OCI-LY1 (cell line): ENCODE data around the gene NACC2.

Experiments
- H2AFZ ChIP-seq: fragments of 200-600 bp; sonication (generic), shearing (Covaris generic); 2 replicates; pipeline ENCODE4 v1.6.0; 2014; ENCODE audit warnings: antibody characterized with exemption, mild to moderate bottlenecking, low read length
- H3F3A ChIP-seq: fragments of 200-600 bp; sonication (generic), shearing (Covaris generic); 2 replicates; pipeline ENCODE4 v1.6.0; 2014; ENCODE audit warnings: mild to moderate bottlenecking, antibody characterized with exemption, low read length, moderate library complexity; ENCODE audit not compliant: insufficient read depth
- H3K27ac ChIP-seq: fragments of 200-600 bp; sonication (generic); 2 replicates; pipeline ENCODE4 v1.5.1; 2014; ENCODE audit warnings: low read length, mixed run types, mild to moderate bottlenecking, low read depth; ENCODE audit not compliant: poor library complexity, severe bottlenecking
- H3K27me3 ChIP-seq: fragments of 200-600 bp; sonication (generic); 2 replicates; pipeline ENCODE4 v1.6.0; 2014; ENCODE audit warnings: antibody characterized with exemption, mild to moderate bottlenecking, low read length, moderate library complexity; ENCODE audit not compliant: insufficient read depth
- H3K36me3 ChIP-seq: fragments of 200-600 bp; sonication (generic); 2 replicates; pipeline ENCODE4 v1.6.1; 2014; ENCODE audit warnings: mild to moderate bottlenecking, antibody characterized with exemption, low read length, moderate library complexity, mixed read lengths; ENCODE audit not compliant: insufficient read depth
- H3K4me1 ChIP-seq: fragments of 200-600 bp; sonication (generic); 2 replicates; pipeline ENCODE4 v1.5.1; 2014; ENCODE audit warnings: mild to moderate bottlenecking, low read length, moderate library complexity; ENCODE audit not compliant: insufficient read depth, severe bottlenecking
- H3K4me2 ChIP-seq: fragments of 200-600 bp; sonication (generic), shearing (Covaris generic); 2 replicates; pipeline ENCODE4 v1.6.1; 2014; ENCODE audit warnings: low read length
- H3K4me3 ChIP-seq: fragments of 200-600 bp; sonication (generic); 2 replicates; pipeline ENCODE4 v1.5.1; 2014; ENCODE audit warnings: low read length, low read depth, mild to moderate bottlenecking, mixed read lengths; ENCODE audit not compliant: poor library complexity, severe bottlenecking
- H3K79me2 ChIP-seq: fragments of 200-600 bp; shearing (Covaris generic); 2 replicates; pipeline ENCODE4 v1.6.1; 2016; ENCODE audit warnings: mixed run types, low read length, mixed read lengths; ENCODE audit not compliant: insufficient read depth
- H3K9ac ChIP-seq: fragments of 200-600 bp; sonication (generic), shearing (Covaris generic); 2 replicates; pipeline ENCODE4 v1.6.1; 2014; ENCODE audit warnings: mild to moderate bottlenecking, low read length, mixed read lengths
- H3K9me2 ChIP-seq: fragments of 200-600 bp; sonication (generic), shearing (Covaris generic); 2 replicates; pipeline ENCODE4 v1.6.1; 2014; ENCODE audit warnings: low read depth, mild to moderate bottlenecking, low read length, mixed read lengths
- H3K9me3 ChIP-seq: fragments of 200-600 bp; shearing (Covaris generic); 2 replicates; pipeline ENCODE4 v1.6.1; 2014; ENCODE audit warnings: low read length, mixed read lengths
- H4K20me1 ChIP-seq: fragments of 200-600 bp; sonication (generic), shearing (Covaris generic); 2 replicates; pipeline ENCODE4 v1.6.0; 2016; ENCODE audit warnings: mild to moderate bottlenecking, low read length; ENCODE audit not compliant: insufficient read depth
- EZH2 ChIP-seq: fragments of 200-600 bp; sonication (generic), shearing (Covaris generic); IDR thresholded peaks from 2 replicates; pipeline ENCODE4 v1.8.0; 2017; ENCODE audit warnings: borderline replicate concordance, mixed run types, mild to moderate bottlenecking, antibody characterized with exemption, low read length, moderate library complexity, mixed read lengths
- TF ChIP-seq, protein P1 (sequence below): fragments of 200-600 bp; sonication (generic), shearing (Covaris generic); IDR thresholded peaks from 2 replicates; pipeline ENCODE4 v1.5.1; 2017; ENCODE audit warnings: mild to moderate bottlenecking, antibody characterized with exemption, low read length, moderate library complexity, mixed read lengths

NACC2 gene

DNA sequence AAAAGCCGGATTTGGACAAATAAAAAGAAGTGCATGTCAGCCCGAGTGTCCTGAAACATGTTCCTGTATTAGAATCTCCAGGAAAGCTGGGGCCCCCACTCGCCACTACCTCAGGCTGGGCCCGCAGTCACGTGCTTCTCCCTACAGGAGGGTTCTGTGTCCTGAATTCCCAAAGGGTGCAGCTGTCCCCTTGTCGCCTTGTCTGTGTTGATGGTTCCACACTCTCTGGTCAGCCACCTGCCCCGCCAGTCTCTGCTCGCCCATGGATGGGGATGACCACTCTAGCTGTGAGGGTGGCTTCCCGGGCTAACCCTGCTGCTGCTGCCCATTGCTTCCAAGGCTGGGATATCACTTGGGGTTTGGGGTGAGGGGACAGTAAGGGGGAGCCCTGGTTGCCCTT, 26.7 kb upstream of the NACC2 start:
- TF ChIP-seq EZH2: no peak
- TF ChIP-seq, protein P1, sequence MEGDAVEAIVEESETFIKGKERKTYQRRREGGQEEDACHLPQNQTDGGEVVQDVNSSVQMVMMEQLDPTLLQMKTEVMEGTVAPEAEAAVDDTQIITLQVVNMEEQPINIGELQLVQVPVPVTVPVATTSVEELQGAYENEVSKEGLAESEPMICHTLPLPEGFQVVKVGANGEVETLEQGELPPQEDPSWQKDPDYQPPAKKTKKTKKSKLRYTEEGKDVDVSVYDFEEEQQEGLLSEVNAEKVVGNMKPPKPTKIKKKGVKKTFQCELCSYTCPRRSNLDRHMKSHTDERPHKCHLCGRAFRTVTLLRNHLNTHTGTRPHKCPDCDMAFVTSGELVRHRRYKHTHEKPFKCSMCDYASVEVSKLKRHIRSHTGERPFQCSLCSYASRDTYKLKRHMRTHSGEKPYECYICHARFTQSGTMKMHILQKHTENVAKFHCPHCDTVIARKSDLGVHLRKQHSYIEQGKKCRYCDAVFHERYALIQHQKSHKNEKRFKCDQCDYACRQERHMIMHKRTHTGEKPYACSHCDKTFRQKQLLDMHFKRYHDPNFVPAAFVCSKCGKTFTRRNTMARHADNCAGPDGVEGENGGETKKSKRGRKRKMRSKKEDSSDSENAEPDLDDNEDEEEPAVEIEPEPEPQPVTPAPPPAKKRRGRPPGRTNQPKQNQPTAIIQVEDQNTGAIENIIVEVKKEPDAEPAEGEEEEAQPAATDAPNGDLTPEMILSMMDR: no peak
- Histone ChIP-seq H2AFZ (no peak overlapping the region), H3K79me2 (no peaks in the 10 kb centered on the region), H3K4me1 (peaks cover 15% of the 10 kb centered on the region), H3K9me3 (no peaks in the 10 kb centered on the region), H3K4me3 (no peak overlapping the region), H3K27me3 (peaks cover 11% of the 10 kb centered on the region), H3K4me2 (no peak overlapping the region), H3K27ac (no peak overlapping the region), H3F3A (no peaks in the 10 kb centered on the region), H3K9me2 (no peaks in the 10 kb centered on the region), H3K9ac (no peak overlapping the region), H3K36me3 (peaks cover 2% of the 10 kb centered on the region; the same call in 1 of the 2 replicates), H4K20me1 (no peaks in the 10 kb centered on the region)

DNA sequence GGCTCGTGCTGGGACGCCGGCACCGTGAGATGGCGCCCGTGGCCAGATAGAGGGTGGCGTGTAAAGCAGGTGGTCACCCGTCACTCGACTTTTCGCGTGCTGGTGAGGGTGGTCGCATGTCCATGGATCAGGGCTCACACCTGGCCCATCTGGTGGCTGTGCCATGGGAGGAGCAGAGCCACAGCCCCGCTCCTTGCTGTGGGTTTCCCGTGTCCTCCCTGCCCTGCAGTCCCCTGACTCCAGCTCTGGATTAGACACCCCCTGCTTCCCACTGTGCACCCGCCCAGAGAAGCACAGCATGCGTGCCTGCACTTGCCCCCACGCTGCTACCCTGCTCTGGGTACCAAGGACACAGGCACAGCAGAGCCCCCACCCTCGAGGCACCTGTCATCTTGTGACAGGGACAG, 25.4 kb upstream of the NACC2 start:
- Histone ChIP-seq H3F3A (no peaks in the 10 kb centered on the region), H3K4me2 (no peak overlapping the region), H3K9ac (no peak overlapping the region), H2AFZ (no peak overlapping the region), H3K36me3 (peaks cover 13% of the 10 kb centered on the region; the same call in 1 of the 2 replicates), H3K9me2 (no peaks in the 10 kb centered on the region), H3K27me3 (no peaks in the 10 kb centered on the region; the same call in 1 of the 2 replicates), H3K4me1 (peaks cover 15% of the 10 kb centered on the region), H3K4me3 (no peak overlapping the region), H3K27ac (no peak overlapping the region), H4K20me1 (no peaks in the 10 kb centered on the region), H3K79me2 (no peaks in the 10 kb centered on the region), H3K9me3 (no peaks in the 10 kb centered on the region)
- TF ChIP-seq, protein P1: no peak
- no peak for TF ChIP-seq EZH2

DNA sequence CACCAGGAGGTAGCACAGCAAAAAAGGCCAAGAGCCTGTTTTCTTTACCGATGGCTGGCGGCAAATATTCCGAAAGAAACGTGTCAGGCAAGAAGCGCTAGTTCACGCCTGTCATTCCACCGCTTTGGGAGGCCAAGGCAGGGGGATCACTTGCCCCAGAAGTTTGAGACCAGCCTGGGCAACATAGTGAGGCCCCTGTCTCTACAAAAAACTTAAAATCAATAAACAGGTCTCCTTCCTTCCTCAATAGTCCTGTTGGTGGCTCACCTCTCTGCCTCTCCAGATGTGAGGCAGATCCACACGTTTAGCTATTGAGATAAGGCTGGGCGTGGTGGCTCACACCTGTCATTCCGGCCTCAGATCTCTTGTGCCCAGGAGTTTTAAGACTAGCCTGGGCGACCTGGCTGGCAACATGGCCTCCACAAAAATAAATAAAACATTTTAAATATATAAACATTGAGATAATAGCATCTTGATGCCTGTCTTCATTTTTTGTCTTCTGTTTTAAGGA, 24.8 kb upstream of the NACC2 start:
- H3K4me1 ChIP-seq: peaks cover 15% of the 10 kb centered on the region
- H3K79me2 ChIP-seq: no peaks in the 10 kb centered on the region
- H3K4me3 ChIP-seq: peak overlapping the region; percentile 71
- no peaks in the 10 kb centered on the region for H3F3A ChIP-seq
- H3K9me2 ChIP-seq: no peaks in the 10 kb centered on the region
- H3K4me2 ChIP-seq: peak overlapping the region; percentile 66
- peaks cover 18% of the 10 kb centered on the region for H3K36me3 ChIP-seq
- TF ChIP-seq, protein P1: no peak; the same call in 1 of the 2 replicates
- TF ChIP-seq EZH2: no peak
- H3K27ac ChIP-seq: no peak overlapping the region
- H3K27me3 ChIP-seq: no peaks in the 10 kb centered on the region; the same call in 1 of the 2 replicates
- no peak overlapping the region for H2AFZ ChIP-seq
- H4K20me1 ChIP-seq: no peaks in the 10 kb centered on the region
- H3K9me3 ChIP-seq: no peaks in the 10 kb centered on the region
- H3K9ac ChIP-seq: peak overlapping the region; percentile 85
